Small intestine (tissue), 7 donors: ENCODE measurements around the gene ELP1. TPM values are rescaled to one million over a fixed set of nuclear protein-coding genes. Genes with fewer than 3 reads are reported as not detected.

Experiments used
- DNase-seq, 2 donors: peaks; one replicate each; pipeline versions ENCODE4 v3.0.0 to v3.0.0-alpha.2; 2013
- FAIRE-seq: peaks from 2 replicates; lab custom pipeline; 2012; peaks lifted over from hg19 to GRCh38; lab: Jason Lieb, UNC
- H3K27ac ChIP-seq, 3 donors: one replicate each; pipeline ENCODE4 v1.5.1; 2013; ENCODE audit warnings: low read length in 2 of 3, mild to moderate bottlenecking in 2 of 3, control low read depth in 1 of 3, inconsistent platforms in 1 of 3, low read depth in 1 of 3, moderate library complexity in 1 of 3
- H3K27me3 ChIP-seq, 3 donors: one replicate each; pipeline ENCODE4 v1.6.1; 2013; ENCODE audit warnings: low read length in 3 of 3, inconsistent platforms in 1 of 3; ENCODE audit not compliant: control insufficient read depth in 3 of 3, insufficient read depth in 3 of 3
- H3K36me3 ChIP-seq, 3 donors: one replicate each; pipeline ENCODE4 v1.6.1; 2013; ENCODE audit warnings: low read length in 3 of 3, inconsistent platforms in 1 of 3, low read depth in 1 of 3, mild to moderate bottlenecking in 1 of 3, moderate library complexity in 1 of 3; ENCODE audit not compliant: control insufficient read depth in 3 of 3, insufficient read depth in 2 of 3
- H3K4me1 ChIP-seq, 3 donors: one replicate each; pipeline ENCODE4 v1.6.1; 2013; ENCODE audit warnings: low read length in 2 of 3, inconsistent platforms in 1 of 3, low read depth in 1 of 3, mild to moderate bottlenecking in 1 of 3, moderate library complexity in 1 of 3; ENCODE audit not compliant: control insufficient read depth in 3 of 3, insufficient read depth in 2 of 3
- H3K4me3 ChIP-seq, 3 donors: one replicate each; pipeline ENCODE4 v1.5.1; 2013; ENCODE audit warnings: low read length in 3 of 3, control low read depth in 1 of 3, inconsistent platforms in 1 of 3, low read depth in 1 of 3, mild to moderate bottlenecking in 1 of 3, moderate library complexity in 1 of 3
- H3K9me3 ChIP-seq, 2 donors: one replicate each; pipeline ENCODE4 v1.6.1; 2013; ENCODE audit warnings: low read depth in 1 of 2, low read length in 1 of 2; ENCODE audit not compliant: control insufficient read depth in 2 of 2, insufficient read depth in 1 of 2
- WGBS, 3 donors: extraction: QIAGEN DNeasy Blood & Tissue Kit; methylation state at CpG; one replicate each; pipeline ENCODE4 v1.1.7; 2013; 5-methylcytosine and 5-hydroxymethylcytosine counted together
- polyA plus RNA-seq, 4 donors: library from polyadenylated mRNA; stranded (reverse) in 3 of 4; unstranded in 1 of 4; fragments of 200-250 nt in 3 of 4; fragments of 120-200 nt in 1 of 4; gene quantifications; one replicate each; pipeline versions ENCODE4 v1.2.1 to v1.2.3, GENCODE V29; 2013
- donor health status: healthy with polysubstance abuse.
- donor health status: control.
- donor health status: control.
- donor health status: Bipolar disorder and iron deficiency.
- donor health status: healthy.

The ELP1 gene
- polyA plus RNA-seq, 4 donors = 3.8 to 24.6 (median 11.4) TPM

DNA sequence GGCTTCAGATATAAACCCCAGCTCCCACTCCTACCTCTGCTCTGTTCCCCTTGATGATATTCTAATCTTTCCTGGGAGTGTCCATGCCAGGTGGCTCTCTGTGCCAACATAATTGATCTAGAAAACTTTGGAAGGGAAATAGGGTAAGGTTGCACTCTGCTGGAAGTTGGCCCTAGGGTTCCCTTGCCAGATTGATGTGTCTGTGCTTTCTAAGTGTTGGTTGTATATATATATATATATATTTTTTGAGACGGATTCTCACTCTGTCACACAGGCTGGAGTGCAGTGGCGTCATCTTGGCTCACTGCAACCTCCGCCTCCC, 101.8 kb downstream of the ELP1 start:
- Histone ChIP-seq H3K4me1 (no peaks in the 10 kb centered on the region), H3K9me3 (no peaks in the 10 kb centered on the region), H3K36me3 (no peaks in the 10 kb centered on the region), H3K4me3 (no peak overlapping the region), H3K27me3 (no peaks in the 10 kb centered on the region), H3K27ac (no peak overlapping the region)
- FAIRE-seq = no peak
- 93 to 98% (median 97%) methylated on average over 3 of the region's 3 CpGs for WGBS, 3 donors
- DNase-seq = no peak

DNA sequence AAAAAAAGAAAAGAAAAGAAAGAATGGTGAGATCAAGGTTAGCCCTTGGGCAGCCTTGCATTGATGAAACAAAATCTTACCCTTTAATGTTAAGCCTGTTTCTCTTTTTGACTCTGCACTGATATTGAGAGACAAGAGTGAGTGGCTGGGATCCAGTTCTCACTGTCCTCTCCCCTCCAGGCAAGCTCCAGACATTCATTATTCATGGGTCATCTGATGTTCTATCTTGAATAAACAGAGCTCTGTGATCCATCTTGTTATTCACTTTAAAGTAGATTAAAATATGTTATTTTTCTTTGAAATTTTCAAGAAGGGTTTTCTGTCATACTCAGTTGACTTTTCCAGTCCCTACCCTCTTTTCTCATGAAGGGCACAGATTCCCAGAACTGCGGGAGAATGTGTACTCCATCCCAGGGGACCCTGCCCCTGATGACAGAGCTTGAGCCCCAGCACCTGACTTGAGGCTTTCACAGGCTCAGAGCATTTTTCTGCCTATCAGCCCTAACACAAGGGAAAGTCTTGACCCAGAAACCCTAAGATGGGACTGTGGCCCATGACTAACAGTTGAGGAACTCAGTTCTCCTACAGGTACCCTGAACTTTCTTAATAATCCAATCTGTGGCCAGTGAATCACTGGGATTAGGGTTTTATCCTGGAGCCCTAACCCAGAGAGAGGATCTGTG, 102.3 kb downstream of the ELP1 start:
- Histone ChIP-seq H3K4me1 (no peaks in the 10 kb centered on the region), H3K27ac (no peak overlapping the region), H3K27me3 (no peaks in the 10 kb centered on the region), H3K4me3 (no peak overlapping the region), H3K9me3 (no peaks in the 10 kb centered on the region), H3K36me3 (no peaks in the 10 kb centered on the region)
- FAIRE-seq = no peak
- no peak for DNase-seq
- 89 to 95% (median 92%) methylated on average over 1 of the region's 1 CpG for WGBS, 3 donors

DNA sequence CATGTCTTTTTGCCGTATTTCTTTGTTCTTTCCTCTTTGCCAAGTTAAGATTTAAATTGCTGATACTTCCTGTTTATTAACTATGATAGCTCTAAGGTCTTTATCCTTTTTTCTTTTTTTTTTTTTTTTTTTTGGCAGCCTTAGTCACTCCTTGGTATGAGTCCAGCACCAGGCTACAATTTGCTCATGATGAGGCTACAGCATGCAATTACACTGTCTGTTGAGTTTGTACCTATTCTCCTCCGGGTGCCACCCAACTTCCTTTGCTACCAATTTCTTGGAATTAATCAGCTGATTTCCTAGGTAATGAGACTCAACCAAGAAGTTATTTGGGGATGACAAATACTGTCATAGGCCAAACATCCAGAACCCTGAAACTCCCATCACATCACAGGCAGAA, 103.7 kb downstream of the ELP1 start:
- Histone ChIP-seq H3K36me3 (no peaks in the 10 kb centered on the region), H3K4me3 (no peak overlapping the region), H3K27ac (no peak overlapping the region), H3K27me3 (no peaks in the 10 kb centered on the region), H3K4me1 (no peaks in the 10 kb centered on the region), H3K9me3 (no peaks in the 10 kb centered on the region)
- 34 to 53% (median 39%) methylated on average over 2 of the region's 2 CpGs for WGBS, 3 donors
- FAIRE-seq = no peak
- no peak for DNase-seq

- no peaks in the 10 kb centered on the region for H3K36me3 ChIP-seq
- DNase-seq (no peak), FAIRE-seq (no peak)
- H3K4me3 ChIP-seq = no peak overlapping the region
- H3K9me3 ChIP-seq = peaks cover 3 to 9% of the 10 kb centered on the region in 2 donors
- 84 to 87% (median 87%) methylated on average over 3 of the region's 3 CpGs for WGBS, 3 donors
- no peaks in the 10 kb centered on the region for H3K4me1 ChIP-seq
- H3K27me3 ChIP-seq = no peaks in the 10 kb centered on the region
- no peak overlapping the region for H3K27ac ChIP-seq
These were observed 110.1 kb downstream of the ELP1 start for GRCh38 chr9:108823829-108824228.

Other genes with a start within 250 kb of the ELP1 start
- gene ACTL7B, start 78.1 kb downstream of the ELP1 start, polyA plus RNA-seq = not detected
- gene ACTL7A, start 71.9 kb downstream of the ELP1 start, polyA plus RNA-seq = not detected
- 10 to 100 TPM; 13.2 to 26.8 (median 19.1) TPM for gene ABITRAM, start 276 bp upstream of the ELP1 start, polyA plus RNA-seq
- gene CTNNAL1, start 79.4 kb upstream of the ELP1 start, polyA plus RNA-seq = 10 to 100 TPM in 3 of 4 donors, 1 to 10 TPM in 1; 7.8 to 26.6 (median 20.8) TPM
- gene TMEM245, start 185.8 kb upstream of the ELP1 start, polyA plus RNA-seq = 10 to 100 TPM in 2 of 4 donors, 1 to 10 TPM in 2; 4.3 to 54.0 (median 9.8) TPM
- 1 to 10 TPM in 1 of 4 donors, under 1 TPM in 2, not detected in 1; under 0.01 to 9.6 (median 0.85) TPM for gene FRRS1L, start 233.1 kb upstream of the ELP1 start, polyA plus RNA-seq